ENCODE results near the gene NR2C2.
A peak's percentile ranks its signal among the peaks of the same experiment; 100 is the strongest.

NR2C2 gene

DNA sequence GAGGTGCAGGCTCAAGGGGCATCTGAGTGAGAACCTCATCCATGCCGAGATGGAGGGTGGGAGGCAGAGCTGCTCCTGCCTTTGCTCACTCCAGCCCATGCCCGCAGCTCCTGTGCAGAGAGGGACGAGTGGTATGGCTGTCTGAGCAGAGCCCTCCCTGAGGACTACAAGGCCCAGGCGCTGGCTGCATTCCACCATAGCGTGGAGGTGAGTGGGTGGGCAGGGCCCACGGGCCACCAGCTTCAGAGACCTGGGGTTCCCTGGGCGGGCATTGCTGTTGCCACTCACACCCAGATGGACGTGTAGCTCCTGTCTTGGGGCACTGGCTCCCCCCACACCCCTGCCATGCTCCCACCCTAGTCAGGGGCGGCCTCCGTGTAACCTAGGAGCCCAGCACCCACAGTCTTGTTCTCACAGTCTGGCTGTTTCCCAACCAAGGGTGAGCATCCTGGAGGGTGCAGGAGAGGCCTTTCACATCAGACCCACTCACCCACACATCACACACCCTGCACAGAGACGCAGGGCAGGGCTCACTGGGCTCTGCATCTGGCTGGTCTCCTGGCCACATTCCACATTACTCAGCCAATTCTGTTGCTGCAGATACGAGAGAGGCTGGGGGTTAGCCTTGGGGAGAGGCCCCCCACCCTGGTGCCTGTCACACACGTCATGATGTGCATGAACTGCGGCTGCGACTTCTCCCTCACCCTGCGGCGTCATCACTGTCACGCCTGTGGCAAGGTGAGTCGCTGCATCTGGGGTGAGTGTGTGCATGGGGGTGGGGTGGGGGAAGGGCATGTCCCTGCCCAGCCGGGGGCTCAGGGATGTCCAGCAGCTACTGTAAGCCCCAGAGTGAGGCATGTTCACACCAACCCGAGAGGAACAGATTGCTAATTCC lies 25.3 kb upstream of the NR2C2 start:
- DNase-seq = no peak

DNA sequence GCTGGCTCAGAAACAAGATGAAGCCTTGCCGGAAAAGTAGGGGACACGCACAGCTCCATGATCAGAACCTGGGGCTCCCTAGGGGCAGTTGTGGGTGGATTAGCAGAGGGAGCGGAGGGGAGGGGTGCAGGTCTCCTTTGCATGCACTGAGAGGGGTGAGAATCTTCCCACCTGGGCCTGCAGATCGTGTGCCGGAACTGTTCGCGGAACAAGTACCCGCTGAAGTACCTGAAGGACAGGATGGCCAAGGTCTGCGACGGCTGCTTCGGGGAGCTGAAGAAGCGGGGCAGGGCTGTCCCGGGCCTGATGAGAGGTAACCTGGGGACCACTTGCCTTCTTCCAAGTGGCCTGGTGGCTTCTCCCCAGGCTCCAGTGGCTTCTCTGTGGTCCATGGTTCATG lies 24.5 kb upstream of the NR2C2 start:
- DNase-seq = no peak

DNA sequence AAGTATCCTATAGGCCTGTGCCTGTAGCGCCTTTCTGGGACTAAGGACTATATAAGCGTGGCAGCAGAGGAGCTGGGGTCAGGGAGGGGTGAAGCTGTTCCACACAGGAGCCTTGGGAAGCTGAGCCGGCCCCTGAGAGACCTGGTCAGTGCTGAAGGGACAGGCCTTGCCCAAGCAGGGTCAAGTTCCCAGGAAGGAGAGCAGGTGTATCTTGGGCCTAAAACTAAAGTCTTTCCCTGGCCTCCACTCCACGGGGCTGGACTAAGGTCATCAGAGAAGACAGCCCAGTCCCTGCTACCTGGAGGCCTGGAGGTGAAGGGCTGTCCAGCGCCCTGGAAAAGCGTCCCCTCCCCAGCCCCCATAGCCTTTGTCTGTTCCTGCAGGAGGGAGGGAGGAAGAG lies 23.9 kb upstream of the NR2C2 start:
- no peak for DNase-seq

DNA sequence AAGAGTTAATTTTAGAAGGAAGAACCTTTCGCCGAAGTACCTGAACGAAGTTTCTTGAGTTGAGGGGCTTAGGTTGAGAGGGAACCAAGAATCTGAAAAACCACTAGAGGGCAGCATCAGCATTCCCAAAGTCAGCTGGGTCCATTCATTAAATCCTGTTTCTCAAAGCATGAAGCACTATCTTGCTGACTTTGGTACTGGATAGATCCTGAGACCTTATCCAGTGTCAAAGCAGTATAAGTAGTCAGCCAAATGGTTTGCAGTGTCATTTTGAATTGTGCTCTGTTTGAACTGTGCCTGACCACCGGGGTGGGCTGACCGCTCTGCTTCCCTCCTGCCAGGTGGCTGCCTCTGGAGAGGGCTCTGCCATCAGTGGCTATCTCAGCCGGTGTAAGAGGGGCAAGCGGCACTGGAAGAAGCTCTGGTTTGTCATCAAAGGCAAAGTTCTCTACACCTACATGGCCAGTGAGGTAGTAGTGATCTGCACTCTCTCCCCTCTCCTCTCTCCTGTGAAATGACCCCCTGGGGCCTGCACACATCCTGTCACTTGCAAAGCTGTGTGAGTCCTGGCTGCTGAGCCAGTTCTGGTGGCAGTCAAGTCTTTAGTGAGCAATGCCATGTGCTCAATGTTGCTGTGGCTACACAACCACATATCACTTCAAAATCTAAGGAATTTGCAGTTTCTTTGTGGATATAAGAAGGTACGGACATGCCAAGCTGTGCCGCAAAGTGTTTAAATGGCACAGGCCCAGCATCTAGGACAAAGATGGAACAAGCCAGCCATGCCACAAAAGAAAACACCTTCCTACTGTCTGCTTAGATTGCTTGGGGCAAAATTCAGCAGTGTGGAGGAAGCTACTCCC lies 21.4 kb upstream of the NR2C2 start:
- DNase-seq = no peak

DNA sequence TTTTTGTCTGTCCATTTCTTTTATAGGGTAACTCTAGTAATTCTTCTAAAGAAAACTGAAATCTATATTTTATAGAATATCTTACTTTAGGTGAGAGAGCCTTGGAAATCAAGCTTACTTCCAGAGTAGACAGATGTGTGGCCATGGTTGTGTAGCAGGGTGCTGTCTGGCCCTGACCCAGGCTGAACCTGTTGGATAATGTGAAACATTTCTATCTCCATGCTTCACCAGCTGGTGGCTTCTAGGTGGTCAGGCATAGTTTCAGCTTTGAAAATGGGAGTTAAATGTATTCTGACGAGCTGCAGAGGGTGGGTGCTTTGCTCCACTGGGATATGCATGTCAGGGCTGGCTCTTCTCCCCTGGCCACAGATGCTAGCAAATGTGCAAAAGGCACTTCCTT lies 20.8 kb upstream of the NR2C2 start:
- no peak for DNase-seq

DNA sequence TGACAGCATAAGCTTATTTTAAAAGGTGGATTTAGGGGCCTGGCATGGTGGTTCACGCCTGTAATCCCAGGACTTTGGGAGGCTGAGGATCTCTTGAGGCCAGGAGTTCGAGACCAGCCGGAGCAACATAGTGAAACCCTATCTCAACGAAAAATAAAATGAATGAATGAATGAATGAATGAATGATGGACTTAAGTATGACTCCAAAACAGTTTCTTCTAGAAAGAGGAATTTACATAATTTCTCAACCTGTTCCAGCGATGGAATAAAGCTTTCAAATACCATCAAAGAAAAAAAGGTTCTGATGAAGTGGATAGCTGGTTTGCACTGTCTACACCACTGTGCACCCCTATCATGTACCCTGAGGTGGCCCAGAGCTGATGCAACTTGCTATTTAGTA lies 20.1 kb upstream of the NR2C2 start:
- DNase-seq = no peak

DNA sequence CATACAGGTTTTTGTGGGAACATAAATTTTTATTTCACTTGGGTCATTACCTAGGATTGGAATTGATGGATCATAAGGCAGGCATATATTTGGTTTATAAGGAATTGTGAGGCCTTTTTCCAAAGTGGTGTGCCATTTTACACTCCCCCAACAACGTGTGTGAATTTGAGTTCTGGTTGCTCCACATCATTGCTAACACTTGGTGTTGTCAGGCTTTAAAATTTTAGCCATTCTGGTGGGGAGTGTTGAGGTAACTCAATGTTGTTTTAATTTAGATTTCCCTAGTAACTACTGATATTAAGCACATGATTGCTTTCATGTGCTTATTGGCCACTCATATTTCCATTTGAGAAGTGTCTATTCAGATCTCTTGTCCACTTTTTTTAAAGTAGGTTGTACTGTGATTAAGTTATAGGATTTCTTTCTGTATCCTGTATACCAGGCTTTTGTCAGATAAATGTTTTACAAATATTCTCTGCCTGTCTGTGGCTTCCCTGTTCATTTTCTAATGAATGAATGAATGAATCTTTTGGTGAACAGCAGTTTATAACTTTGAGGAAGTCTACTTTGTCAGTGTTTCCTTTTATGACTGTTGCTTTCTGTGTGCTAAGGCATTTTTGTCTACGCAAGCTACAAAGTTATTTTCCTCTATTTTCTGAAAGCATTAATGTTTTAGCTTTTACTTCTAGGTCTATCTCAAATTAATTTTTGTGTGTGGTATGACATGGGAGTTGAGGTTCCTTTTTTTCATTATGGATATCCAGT lies 17.9 kb upstream of the NR2C2 start:
- no peak for DNase-seq

DNA sequence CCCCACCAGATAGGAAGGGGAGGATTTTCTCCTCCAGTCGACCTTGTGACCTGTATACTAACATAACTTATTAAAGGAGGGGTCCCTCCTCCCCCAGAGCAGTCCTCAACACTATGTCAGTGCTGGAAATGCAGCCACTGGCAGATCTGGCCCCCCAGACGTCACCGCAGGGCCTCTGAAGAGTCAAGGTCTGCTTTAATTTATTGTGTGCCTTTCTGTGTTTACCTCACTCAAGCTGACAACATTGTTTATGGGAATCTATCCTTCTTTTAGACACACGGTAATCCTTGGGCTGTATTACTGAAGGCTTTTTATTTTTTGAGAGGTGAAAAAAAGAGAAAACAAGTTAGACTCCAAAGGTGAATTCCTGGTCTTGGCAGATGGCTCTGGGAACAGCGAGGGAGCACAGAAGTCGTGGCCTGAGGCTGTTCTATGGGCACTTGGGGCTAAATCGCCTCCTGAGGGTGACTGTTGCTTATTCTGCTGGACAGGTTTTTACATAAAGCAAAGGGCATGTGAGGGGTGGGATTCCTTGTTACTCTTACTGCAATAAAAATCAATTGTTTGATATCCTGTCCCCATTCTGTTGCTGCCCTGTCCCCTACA lies 13.5 kb upstream of the NR2C2 start:
- no peak for DNase-seq

DNA sequence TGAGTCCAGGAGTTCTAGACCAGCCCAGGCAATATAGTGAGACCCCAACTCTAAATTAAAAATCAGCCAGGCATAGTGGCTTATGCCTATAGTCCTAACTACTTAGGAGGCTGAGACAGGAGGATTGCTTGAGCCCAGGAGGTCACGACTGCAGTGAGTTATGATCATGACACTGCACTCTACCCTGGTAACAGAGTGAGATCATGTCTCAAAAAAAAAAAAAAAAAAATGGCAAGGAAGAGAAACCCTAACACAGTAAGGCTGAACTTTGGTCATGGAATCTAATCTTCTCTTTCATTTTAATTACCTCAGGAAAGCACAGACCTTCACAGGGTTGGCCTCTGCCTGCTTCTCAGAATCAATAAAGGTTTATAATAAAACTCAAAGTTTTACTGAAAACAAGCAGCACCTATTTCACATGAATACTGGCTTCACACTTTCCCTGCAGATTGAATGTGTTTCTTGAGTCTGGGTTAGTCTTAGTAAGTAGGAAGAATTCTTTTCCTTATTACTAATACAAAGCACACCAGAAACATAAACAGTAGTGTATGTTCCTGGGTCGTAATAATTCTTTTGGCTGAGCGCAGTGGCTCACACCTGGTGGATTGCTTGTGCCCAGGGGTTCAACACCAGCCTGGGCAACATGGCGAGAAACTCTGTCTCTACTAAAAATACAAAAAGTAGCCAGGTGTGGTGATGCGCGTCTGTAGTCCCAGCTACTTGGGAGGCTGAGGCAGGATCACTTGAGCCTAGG lies 11.6 kb upstream of the NR2C2 start:
- no peak for DNase-seq

DNA sequence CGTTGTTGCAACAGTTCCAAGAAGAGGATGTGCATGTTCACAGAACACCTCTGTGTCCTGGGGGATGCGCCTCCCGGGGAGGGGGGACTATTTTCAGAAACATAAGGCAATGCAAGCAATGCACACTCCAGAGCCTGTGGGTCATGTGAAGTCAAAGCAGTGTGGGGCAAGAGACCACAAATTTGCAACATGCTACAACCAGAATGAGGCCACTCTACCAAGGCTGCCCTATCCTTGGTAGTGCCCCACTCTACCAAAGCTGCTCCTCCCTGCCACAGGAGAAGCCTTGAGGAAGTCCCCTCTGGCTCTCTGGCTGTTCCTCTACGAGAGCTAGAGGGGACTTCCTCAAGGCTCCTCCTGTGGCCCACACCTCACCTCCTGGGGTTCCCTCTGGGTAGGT lies 8.4 kb upstream of the NR2C2 start:
- no peak for DNase-seq

DNA sequence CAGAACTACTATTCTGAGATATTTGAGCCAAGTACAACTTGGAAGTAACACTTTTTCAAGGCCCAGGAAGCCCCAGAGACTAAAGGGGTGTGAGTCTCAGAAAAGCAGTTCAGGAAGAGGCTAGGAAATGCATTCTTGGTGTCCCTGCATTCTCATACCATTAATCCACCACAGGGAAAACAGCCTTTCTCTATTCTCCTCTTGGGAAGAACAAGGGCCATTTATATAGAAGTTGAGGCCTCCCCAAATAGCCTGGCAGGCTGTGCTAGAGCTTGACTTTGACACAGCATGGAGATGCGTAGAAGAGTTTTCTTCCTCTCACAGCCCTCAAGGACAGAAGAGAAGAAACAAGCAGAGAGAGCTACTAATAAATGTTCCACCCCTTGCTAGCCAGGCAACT lies 5.5 kb upstream of the NR2C2 start:
- DNase-seq = no peak

DNA sequence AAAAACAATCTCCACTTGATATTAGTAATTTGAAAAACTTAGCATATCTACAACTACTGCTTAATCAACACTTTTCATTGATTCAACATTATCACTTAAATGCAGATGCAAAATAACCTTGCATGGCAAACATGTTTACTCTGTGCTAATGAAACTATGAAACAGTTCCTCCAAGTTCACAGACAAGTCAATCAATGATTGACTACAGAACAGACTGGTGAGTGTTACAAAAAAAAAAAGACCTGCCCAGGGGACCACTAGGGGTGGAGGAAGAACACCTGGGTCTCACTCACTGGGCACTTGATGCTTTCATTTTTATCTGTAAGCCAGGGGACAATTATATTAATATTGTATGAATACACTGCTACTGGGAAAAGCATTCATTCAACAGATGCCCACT lies 4.3 kb upstream of the NR2C2 start:
- no peak for DNase-seq

DNA sequence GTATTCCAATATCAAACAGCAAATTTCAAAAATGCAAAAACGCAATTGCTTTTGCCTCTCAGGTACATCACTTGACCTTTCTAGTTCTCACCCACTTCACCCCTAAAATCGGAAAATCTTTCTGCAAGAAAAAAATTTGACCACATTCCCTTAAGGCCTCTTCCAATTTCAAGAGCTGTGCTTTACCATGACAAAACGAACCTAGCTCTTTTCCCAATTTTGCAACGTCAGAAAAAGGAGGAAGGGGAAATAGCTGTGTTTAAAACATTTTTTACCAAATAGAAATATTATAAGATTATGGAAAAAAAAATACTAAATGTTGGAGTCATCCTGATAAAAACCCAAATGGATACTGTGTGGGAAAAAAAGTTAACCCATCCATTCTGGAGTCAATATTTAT lies 1.1 kb upstream of the NR2C2 start:
- no peak for DNase-seq

DNA sequence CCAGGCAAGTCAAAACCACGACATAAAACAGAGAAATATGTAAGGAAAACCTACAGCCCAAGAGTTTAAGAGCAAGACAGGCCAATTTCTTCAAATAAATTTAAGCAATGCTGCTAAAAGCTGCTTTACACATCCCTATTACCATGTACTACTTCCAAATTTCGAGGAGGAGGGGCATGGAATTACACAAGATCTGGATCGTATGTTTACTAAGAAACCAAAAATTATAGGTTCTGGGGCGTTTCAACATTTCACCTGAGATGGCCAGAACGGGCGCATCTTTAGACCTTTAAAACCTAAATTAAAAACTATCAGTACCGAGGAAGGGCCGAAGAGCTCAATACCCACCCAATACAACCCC lies 664 bp upstream of the NR2C2 start:
- DNase-seq = no peak

DNA sequence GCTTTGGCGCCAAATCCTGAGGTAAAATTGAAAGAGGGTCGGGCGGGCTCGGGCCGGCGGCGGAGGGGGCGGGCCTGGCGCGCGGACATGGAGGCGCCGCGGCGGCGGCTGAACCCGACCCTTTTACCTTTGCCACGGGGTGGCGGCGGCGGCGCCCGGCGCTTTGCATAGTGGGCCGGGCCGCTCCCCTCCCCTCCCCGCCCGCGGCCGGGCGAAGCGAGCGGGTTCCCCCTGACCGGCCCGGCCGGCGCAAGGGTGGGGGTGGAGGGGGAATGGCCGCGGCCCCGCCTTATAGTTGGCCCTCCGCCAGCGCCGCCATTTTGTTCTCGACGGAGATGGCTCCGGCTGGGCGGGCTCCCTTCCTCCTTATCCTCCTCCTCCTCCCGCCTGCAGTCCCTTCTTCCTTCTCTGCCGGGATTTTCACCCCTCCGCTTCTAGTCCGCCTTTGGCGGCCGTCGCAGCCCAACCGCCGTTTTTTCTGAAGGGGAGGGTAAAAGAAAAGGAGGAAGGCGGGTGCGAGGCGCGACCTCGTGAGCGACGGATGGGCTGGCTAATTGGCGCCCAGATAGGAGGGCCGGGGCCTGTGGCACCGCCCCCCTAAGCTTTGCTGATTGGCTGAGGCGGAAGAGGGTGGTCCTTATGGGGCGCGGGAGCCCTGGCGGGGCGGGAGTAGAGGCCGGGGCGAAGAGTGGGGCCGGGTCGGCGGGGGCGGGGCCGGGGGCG lies 664 bp downstream of the NR2C2 start:
- peak; percentile 94 for DNase-seq

DNA sequence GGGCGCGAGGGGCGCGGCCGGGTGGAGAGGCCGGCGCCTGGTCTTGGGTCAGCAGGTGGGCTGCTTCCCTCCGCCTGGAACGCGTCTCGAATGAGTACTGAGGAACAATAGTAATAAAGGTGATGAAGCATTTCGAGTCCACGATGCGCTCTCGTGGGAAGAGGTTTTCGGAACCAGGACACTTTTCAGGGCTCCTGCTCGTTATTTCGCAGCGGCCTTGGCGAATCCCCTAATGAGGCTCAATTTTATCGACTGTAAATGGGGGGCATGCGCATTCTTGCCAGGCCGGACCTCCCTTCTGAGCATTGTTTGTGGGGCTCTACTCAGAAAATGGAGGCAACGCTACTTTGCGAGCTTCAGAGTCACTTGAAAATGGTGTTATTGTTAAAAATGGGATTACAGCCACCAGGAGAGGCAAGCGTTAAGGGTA lies 1.2 kb downstream of the NR2C2 start:
- DNase-seq = no peak

DNA sequence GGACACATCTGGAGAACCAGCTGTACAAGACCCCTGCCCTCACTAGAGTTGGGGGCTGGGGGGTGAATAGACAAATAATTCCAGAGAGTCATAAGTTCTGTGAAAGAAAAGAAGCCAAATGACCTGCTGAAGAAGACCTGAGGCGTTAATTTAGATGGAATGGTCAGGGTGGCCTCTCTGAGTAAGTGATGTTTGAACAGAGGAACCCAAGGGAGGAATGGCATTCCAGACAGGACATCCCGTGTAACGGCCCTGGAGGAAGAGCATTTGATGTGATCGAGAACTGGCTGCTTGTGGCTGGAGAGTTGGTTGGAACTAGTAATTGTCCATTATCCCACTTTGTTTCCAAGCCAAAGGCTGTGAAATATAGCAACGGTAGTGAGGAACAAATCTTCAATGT lies 1.7 kb downstream of the NR2C2 start:
- DNase-seq = no peak

DNA sequence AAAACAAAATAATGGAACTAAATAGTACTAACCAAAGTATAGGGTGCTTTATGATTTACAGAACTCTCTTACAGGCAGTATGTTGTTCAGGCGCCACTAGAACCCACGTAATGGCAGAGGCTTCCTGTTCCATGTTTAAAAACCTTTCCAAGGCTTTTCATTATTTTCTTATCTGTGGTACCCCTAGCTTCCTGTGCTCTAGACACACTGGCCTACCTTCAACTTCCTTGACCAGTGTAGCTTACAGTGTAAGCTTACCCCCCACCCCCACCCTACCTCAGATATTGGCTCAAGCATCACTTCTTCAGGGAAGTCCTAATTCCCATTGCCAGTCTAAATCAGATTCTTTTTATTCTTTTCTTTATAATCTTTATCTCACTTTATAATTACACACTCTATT lies 2.9 kb downstream of the NR2C2 start:
- DNase-seq = no peak

DNA sequence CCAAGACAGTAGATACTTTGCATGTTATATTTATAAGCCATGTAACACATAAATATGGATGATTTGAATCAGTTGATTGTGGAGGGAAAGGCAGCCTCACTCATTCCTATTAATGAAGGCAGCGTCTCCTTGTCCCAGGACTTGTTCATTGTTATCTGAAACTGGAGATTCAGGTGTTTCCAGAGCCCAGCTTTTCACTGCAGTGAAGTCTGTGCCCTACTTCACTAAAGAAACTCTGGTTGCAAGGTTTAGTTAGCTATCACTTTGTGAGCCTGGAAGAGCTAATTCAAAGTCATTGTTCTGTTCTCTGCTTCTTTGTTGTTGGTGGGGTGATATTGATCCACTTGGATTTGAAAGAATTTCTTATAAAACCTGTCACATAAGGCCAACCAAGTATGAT lies 9.8 kb downstream of the NR2C2 start:
- DNase-seq = no peak

DNA sequence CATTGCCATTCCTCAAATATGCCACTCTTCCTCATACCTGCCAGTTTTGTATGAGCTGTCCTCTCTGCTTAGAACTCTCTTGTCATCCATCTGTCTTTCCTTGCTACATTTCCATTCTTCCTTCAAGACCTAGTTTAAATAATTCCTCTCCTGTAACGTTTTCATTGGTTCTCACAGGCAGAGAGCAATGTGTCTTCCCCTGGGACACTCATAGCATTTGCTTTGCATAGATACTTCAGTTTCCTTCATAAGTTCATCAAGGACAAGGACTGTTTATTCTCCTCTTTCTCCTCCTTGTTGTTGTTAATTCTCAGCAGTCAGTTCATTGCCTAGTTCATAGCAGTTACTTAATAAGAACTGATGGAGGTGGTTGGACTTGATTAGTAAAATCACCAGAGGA lies 10.5 kb downstream of the NR2C2 start:
- no peak for DNase-seq

DNA sequence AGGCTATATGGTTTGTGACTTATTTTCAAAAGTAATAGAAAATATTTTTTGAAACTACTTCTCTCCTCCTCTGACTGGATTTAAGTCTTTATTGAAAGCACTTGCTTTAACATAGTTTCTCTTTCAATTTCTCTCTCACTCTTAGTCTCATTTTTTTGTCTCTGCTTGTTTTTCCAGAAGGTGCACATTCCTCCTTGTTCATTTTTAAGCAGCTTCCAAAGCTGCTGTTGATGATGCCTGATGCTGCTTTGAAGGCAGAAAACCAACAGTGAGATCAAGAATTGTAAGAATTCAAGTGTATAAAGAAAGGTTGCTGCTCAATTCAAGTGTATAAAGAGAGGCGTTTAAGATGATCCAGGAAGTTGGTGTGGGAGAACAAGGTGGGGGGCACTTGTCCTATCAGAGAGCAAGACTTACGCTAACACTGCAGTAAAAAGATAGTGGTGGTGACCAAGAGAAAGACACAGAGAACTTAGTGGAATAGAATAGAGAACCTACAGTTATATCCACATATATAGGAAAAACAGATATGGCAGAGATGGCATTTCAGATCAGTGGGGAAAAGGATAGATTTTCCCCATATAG lies 12.1 kb downstream of the NR2C2 start:
- DNase-seq = no peak
